Bronchial epithelial cell (primary cell): ENCODE results near the gene C1orf21. TPM values are rescaled to one million over a fixed set of nuclear protein-coding genes. Genes with fewer than 3 reads are reported as not detected.

Source experiments
- DNase-seq: peaks from one replicate; pipeline ENCODE4 v3.0.0-alpha.2; 2010; ENCODE audit warnings: low read depth
- FAIRE-seq: peaks from 2 replicates; lab custom pipeline; 2011; peaks lifted over from hg19 to GRCh38; lab: Jason Lieb, UNC
- H3K27me3 ChIP-seq: 2 replicates; pipeline ENCODE4 v1.5.1; 2011; ENCODE audit warnings: low read length; ENCODE audit not compliant: control insufficient read depth, insufficient read depth
- H3K36me3 ChIP-seq: 2 replicates; pipeline ENCODE4 v1.5.1; 2011; ENCODE audit warnings: low read length; ENCODE audit not compliant: control insufficient read depth, insufficient read depth
- H3K4me3 ChIP-seq: 2 replicates; pipeline ENCODE4 v1.5.1; 2011; ENCODE audit warnings: mild to moderate bottlenecking, low read depth, low read length, control low read depth
- total RNA-seq: library from RNA; depleted of rRNA; stranded (reverse); fragments of >200 nt; gene quantifications from 2 replicates; pipeline ENCODE4 v1.2.1, GENCODE V29; 2014
- TF ChIP-seq, protein P1 (sequence below): IDR thresholded peaks from 2 replicates; pipeline ENCODE4 v1.5.1; 2011; ENCODE audit warnings: mild to moderate bottlenecking, moderate library complexity, low read length, control low read depth, inconsistent platforms; ENCODE audit not compliant: insufficient read depth, severe bottlenecking

C1orf21 gene
- total RNA-seq, 1 donor from 2014 or later = 10.3 TPM

DNA sequence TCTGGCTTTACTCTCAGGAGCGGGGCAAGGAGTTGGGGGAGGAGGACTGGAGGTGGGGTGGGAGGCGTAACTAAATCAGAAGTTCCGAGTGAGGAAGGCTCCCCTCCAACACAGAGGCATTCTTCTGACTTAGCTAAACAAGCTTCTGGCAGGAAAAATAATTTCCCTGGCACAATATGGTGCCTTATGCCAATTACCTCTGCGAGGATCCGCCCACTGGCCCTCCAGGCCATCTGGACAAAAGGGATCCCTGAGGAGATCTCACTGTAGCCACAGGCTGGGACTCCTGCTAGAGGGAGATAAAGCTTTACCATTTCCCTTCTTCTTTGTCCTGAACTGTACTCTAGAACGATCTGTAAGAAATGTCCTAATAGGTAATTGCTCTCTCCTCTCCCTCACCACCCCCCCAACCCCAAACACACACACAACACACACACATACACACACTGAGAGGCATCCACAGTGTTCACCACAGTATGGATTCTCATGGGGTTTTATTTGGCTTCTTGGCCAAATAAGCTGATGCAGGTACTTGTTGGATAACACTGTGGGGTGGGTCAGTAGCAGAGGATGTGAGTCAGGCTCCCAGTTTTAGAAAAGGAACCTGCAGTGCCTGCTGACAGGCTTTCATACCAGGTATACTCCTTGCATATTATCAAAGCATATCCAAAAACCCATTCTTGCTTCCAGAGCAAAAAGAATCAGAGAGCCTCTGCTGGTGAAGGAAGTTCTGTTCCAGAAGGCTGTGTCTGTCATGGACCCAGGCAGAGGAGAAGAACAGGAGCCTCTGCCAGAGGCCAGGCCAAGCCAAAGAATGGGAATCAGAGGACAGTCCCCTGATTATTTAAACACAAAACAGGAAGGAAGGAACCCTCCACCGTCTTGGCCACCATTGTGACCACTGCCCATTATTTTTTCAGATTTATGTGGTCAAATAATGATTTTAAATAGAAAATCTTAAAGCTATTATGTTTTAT lies 169.1 kb downstream of the C1orf21 start:
- FAIRE-seq = peak; percentile 52
- Histone ChIP-seq H3K27me3 (no peaks in the 10 kb centered on the region), H3K4me3 (no peak overlapping the region), H3K36me3 (no peaks in the 10 kb centered on the region)
- peak; percentile 82 for DNase-seq
- TF ChIP-seq, protein P1, sequence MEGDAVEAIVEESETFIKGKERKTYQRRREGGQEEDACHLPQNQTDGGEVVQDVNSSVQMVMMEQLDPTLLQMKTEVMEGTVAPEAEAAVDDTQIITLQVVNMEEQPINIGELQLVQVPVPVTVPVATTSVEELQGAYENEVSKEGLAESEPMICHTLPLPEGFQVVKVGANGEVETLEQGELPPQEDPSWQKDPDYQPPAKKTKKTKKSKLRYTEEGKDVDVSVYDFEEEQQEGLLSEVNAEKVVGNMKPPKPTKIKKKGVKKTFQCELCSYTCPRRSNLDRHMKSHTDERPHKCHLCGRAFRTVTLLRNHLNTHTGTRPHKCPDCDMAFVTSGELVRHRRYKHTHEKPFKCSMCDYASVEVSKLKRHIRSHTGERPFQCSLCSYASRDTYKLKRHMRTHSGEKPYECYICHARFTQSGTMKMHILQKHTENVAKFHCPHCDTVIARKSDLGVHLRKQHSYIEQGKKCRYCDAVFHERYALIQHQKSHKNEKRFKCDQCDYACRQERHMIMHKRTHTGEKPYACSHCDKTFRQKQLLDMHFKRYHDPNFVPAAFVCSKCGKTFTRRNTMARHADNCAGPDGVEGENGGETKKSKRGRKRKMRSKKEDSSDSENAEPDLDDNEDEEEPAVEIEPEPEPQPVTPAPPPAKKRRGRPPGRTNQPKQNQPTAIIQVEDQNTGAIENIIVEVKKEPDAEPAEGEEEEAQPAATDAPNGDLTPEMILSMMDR = no peak

DNA sequence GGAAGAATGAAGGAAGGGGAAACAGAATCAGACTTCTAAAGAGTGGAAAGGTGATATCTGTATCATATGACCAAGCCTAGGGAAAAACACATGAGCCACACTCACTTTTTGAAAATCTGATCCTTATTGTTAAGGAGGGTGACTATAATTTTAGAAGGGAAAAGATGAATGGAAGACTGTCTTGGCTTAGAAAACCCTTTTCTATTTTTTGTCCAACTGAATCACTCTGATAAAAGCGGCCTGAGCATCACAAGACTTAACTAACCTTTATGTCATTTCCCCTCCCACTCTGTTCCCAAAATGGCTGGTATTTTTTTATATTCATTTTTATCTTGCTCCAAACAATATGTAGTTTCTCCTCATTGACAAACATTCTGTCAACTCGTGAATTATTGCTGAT lies 169.8 kb downstream of the C1orf21 start:
- peak; percentile 6 for DNase-seq
- TF ChIP-seq, protein P1 = no peak
- no peak for FAIRE-seq
- Histone ChIP-seq H3K36me3 (no peaks in the 10 kb centered on the region), H3K27me3 (no peaks in the 10 kb centered on the region), H3K4me3 (no peak overlapping the region)

DNA sequence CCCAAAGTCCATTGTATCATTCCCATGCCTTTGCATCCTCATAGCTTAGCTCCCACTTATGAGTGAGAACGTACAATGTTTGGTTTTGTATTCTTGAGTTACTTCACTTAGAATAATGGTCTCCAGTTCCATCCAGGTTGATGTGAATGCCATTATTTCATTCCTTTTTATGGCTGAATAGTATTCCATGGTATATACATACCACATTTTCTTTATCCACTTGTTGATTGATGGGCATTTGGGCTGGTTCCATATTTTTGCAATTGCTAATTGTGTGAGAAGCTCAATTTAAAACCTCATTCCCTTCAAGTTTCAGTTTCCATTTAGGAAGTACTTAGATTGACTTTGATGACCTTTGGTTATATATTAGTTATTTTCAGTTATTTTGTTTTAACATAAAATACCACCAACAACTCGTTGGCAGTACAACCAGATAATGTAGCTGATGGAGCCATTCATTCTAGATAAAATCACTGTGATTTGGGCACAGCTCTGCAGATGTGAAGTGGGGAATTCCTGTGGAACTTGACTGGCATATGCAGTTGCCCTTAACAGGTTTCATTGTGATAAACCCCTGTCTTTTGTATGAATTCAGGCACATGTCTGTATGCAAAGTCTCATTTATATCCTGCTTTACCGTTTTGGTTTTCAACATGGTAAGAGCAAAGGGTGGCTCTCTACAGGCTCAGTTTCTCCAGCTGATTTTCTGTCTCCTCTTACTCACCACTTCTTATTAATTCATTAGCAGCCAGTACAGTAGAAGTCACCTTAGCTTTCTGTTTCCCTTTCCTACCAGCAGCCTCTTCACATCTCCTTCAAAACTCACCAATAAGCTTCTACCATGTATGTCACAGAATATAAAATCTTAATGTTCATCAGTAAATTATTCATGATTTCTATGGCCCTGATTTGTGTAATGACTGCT lies 170.9 kb downstream of the C1orf21 start:
- no peak overlapping the region for H3K4me3 ChIP-seq
- FAIRE-seq = no peak
- TF ChIP-seq, protein P1 = no peak
- DNase-seq = no peak
- no peaks in the 10 kb centered on the region for H3K36me3 ChIP-seq
- no peaks in the 10 kb centered on the region for H3K27me3 ChIP-seq

DNA sequence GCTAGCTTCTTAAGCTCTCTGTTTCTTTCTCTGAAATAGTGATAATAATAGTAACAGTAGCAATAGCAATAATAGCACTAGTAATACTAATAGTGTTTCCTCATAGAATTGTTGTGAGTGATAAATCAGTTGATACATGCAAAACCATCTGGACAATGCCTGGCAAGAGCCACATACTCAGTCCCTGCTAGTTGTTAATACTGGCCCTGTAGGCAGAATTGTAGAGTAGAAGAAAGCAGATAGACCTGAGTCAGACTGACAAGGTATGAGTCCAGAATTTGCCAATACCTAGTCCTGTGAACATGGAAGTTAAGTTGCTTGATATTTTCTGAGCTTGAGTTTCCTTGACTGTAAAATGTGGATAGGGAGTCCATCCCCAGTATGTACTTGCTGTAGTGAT lies 171.9 kb downstream of the C1orf21 start:
- Histone ChIP-seq H3K36me3 (no peaks in the 10 kb centered on the region), H3K27me3 (no peaks in the 10 kb centered on the region), H3K4me3 (no peak overlapping the region)
- DNase-seq (peak; percentile 88), FAIRE-seq (no peak)
- TF ChIP-seq, protein P1 = no peak

DNA sequence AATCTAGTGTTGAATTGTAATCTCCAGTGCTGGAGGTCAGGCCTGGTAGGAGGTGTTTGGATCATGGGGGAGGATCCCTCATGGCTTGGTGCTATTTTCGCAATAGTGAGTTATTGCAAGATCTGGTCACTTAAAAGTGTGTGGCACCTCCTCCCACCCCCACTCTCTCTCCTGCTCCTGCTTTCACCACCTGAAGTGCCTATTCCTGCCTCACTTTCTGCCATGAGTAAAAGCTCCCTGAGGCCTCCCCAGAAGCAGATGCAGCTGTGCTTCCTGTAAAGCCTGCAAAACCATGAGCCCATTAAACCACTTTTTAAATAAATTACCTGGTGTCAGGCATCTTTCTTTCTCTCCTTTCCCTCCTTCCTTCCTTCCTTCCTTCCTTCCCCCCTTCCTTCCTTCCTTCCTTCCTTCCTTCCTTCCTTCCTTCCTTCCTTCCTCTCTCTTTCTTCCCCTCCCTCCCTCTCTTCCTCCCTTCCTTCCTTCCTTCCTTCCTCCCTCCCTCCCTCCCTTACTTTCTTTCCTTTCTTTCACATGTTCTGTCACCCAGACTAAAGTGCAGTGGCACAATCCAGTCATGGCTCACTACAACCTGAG lies 172.4 kb downstream of the C1orf21 start:
- FAIRE-seq (no peak), DNase-seq (no peak)
- H3K36me3 ChIP-seq = no peaks in the 10 kb centered on the region
- no peaks in the 10 kb centered on the region for H3K27me3 ChIP-seq
- TF ChIP-seq, protein P1 = no peak
- no peak overlapping the region for H3K4me3 ChIP-seq
